Endometrial microvascular endothelial cells (primary cell): ENCODE data around the gene CRTC1. TPM values are rescaled to one million over a fixed set of nuclear protein-coding genes. Genes with fewer than 3 reads are reported as not detected.

Experiments
- in situ Hi-C: cut with HindIII; loops from 2 replicates; pipeline ENCODE4 v1.10.0; 2017; ENCODE audit warnings: low sequenced_read_pairs, low pct_unique_long_range_greater_than_20kb; ENCODE audit errors: inconsistent ontology term
- total RNA-seq: library from RNA; depleted of rRNA; stranded (reverse); fragments of >200 nt; gene quantifications from one replicate; pipeline ENCODE4 v1.2.3, GENCODE V29; 2015; ENCODE audit errors: inconsistent ontology term

The CRTC1 gene
- total RNA-seq, 1 donor from 2014 or later = 2.3 TPM

GRCh38 chr19:18772620-18773587 is 89.4 kb downstream of the CRTC1 start:
- in situ Hi-C loops = no loop called here

GRCh38 chr19:18773682-18774081 is 90.2 kb downstream of the CRTC1 start:
- in situ Hi-C loops = no loop called here

DNA sequence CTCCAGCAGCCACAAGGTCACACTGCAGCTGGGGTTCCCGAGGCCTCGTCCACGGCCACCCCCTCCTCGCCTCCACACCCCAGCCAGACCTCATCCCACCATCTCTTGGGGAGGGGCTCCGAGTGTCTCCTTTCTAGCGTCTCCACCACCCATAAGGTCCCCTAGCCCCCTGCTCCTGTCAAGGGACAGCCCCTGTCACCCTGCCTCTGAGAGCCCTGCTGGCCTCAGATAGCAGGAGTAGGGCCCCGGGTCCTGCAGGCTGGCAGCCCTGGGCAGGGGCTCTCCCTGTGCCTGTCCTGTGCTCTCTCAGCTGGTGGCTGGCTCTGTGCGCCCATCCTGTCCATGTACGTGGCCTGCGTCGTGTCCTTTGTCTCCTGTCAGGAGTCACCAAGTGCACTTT is 90.6 kb downstream of the CRTC1 start:
- in situ Hi-C loops = no loop called here

DNA sequence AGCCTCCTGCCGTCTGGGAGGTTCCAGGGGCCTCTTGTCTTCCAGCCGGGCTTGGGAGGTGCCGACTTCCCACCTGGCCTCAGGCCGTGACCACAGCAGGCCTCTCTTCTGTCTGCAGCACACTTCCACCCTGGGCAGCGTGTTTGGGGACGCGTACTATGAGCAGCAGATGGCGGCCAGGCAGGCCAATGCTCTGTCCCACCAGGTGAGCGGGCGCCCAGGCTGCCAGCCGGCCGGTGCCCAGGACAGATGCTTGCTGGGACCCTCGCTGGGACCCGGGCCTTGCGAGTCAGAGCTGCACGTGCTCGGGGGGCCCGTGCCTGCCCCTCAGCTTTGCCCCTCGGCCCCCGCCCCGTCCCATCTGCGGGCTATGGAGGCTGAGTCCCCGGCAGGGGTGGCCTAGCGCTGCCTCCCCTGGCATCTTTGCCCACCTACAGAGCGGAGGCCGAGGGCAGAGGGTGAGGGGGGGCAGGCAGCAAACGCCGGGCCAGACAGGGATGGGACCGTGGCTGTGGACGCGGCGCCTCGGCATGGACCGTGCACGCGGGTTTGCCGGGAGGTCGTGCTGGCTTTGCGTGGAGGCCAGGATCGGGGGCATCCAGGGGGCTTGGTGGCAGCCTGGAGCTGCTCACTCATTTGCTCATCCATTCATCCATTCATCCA is 91.4 kb downstream of the CRTC1 start:
- in situ Hi-C loops = no loop called here

GRCh38 chr19:18775586-18776287 is 92.3 kb downstream of the CRTC1 start:
- in situ Hi-C loops = no loop called here

DNA sequence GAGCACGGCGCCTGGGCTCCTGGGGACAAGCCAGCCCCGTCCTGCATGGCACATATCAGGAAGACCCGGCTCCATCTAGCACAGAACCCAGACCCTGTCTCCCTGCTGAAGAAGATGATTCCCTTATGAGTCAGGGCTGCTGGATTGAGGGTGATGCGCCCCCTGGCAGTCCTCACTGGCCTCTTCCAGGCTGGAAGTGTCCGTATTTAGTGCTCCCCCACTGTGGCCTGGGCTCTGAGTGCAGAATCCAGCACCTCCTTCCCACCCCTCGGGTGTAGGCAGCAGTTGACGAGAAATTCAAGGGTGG is 92.8 kb downstream of the CRTC1 start:
- in situ Hi-C loops = no loop called here

GRCh38 chr19:18776736-18777135 is 93.3 kb downstream of the CRTC1 start:
- in situ Hi-C loops = no loop called here

DNA sequence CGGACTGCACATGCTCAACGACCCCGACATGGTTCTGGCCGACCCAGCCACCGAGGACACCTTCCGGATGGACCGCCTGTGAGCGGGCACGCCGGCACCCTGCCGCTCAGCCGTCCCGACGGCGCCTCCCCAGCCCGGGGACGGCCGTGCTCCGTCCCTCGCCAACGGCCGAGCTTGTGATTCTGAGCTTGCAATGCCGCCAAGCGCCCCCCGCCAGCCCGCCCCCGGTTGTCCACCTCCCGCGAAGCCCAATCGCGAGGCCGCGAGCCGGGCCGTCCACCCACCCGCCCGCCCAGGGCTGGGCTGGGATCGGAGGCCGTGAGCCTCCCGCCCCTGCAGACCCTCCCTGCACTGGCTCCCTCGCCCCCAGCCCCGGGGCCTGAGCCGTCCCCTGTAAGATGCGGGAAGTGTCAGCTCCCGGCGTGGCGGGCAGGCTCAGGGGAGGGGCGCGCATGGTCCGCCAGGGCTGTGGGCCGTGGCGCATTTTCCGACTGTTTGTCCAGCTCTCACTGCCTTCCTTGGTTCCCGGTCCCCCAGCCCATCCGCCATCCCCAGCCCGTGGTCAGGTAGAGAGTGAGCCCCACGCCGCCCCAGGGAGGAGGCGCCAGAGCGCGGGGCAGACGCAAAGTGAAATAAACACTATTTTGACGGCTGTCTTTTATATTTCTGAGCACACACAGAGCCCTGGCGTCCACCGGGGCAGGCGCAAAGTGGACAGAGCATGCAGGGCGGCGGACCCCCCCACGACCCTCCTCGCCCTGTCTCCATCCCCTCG is 94.0 kb downstream of the CRTC1 start:
- in situ Hi-C loops = no loop called here

- in situ Hi-C loops = no loop called here
These were observed 94.6 kb downstream of the CRTC1 start for GRCh38 chr19:18778076-18778389.

DNA sequence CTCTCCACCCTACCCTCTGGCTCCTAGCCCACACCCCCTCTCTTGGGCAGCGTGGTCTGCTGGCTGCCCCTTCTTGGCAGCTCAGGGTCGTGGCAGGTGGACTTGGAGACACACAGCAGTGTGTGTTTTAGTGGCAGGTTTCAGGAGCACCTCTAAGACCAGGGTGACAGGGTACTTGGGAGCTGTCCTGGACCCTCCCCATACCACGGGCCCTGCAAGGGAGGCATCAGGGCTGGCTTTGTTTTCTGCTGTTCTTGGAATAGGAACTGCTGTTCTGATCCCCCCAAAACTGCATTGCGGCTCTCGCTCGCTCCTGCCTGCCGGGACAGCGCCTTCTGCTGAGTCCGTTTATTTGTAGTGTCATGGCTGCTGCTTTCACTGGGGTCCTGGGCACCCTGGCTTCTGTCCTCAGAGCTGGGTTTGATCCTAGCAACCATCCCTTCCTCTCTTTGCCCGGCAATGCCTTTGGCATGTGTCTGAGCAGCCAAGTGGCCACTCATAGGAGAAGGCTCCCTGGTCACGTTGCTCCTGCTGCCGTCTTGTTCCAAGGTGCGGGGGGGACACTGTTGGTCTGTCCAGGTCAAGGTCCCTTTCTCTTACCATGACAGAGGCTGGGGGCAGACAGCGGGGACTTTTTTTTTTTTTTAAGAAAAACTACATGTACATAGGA is 95.5 kb downstream of the CRTC1 start:
- in situ Hi-C loops = no loop called here

GRCh38 chr19:18780081-18780480 is 96.6 kb downstream of the CRTC1 start:
- in situ Hi-C loops = no loop called here

DNA sequence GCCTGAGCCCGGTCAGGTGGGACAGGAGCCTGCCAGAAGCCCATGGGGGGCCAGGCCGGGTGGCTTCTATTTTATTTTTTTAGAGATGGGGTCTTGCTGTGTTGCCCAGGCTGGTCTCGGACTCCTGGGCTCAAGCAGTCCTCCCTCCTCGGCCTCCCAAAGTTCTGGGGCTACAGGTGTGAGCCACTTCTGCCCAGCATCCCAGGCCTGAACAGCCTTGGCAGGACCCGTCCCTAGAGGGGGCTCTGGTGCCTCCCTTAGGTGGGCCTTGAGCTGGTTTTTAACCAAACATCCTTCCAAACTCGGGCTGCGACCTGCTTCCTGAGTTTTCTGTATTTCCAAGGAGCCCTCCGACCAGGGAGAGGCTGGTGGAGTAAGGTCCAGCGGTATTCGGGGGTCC is 97.2 kb downstream of the CRTC1 start:
- in situ Hi-C loops = no loop called here

DNA sequence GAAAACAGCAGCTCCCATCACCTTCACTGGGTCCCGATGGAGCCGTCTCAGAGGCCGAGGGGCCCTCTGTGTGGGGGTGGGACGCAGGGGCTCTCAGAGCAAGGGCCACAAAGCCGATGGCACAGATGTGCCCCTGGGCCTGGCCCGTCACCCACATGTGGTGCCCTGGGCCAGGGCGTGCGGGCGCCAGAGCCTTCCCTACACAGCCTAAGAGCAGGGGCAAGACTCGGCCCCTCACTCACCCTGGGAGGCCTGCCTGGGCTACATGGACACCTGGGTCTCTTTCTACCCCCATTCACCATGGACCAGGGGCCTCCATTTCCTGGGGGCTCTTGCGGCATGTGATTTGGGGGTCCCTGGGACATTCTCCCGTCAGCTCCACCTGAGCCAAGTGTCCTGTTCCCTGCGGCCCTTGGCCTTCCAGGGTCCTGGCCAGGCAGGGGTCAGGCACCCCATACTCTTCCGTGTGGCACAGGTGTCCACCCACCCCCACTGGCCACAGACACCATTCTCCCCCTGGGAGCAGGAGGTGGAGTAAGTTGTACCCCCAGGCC is 97.6 kb downstream of the CRTC1 start:
- in situ Hi-C loops = no loop called here

- in situ Hi-C loops = no loop called here
These were observed 98.5 kb downstream of the CRTC1 start for GRCh38 chr19:18781885-18782527.

GRCh38 chr19:18782559-18783225 is 99.2 kb downstream of the CRTC1 start:
- in situ Hi-C loops = no loop called here

DNA sequence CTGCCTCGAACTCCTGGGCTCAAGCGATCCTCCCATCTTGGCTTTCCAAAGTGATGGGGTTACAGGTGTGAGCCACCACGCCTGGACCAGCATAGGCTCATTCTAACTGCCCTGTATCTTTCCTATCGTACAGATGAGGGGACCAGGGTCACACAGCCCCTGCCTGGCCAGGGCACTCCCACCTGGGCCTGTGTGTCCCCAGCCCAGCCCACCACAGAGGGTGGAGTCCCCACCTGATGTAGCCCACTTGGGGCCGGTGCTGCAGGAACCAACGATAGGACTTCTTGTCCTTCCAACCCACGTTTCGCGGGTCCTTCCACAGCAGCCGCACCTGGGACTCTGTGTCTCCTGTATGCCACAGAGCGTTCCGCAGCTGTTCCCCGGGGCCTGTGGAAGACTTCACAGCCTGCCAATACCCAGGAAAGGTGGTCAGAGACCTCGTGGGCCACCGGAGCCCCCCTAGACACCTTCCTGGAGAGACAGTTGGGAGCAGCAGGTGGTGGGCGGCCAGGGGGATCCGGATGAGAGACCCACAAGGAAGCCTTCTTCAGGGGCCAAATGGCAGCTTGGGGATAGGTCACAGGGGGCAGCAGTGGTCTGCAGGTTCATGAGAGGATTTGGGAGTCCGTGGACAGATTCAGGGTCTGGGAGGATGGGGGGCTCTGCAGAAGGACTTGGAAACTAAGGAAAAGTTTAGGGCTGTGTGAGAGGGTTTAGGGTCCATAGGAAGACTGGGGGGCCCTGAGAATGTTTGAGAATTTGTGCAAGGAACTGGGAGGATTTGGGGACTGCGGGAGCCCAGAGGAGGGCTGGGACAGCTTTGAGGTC is 100.7 kb downstream of the CRTC1 start:
- in situ Hi-C loops = no loop called here

- in situ Hi-C loops = no loop called here
These were observed 101.3 kb downstream of the CRTC1 start for GRCh38 chr19:18784786-18785120.
